HFFc6 (cell line): ENCODE data around the gene SYT2. TPM values are rescaled to one million over a fixed set of nuclear protein-coding genes. Genes with fewer than 3 reads are reported as not detected.
"Not testable (repeated sequence)": the region's sequence is repeated elsewhere in the genome, so short reads cannot be mapped to it uniquely, and the experiment has no call there.

ENCODE experiments used
- DNase-seq: peaks from one replicate; pipeline ENCODE4 v3.0.0-alpha.2; 2018
- H3K27ac Mint-ChIP-seq: 2 replicates; pipeline ENCODE4 v1.8.0; 2020; ENCODE audit warnings: mild to moderate bottlenecking, mixed read lengths
- H3K27me3 Mint-ChIP-seq: 2 replicates; pipeline ENCODE4 v1.8.0; 2021; ENCODE audit warnings: mild to moderate bottlenecking, moderate library complexity, mixed read lengths; ENCODE audit not compliant: insufficient read depth
- H3K36me3 Mint-ChIP-seq: 2 replicates; pipeline ENCODE4 v1.8.0; 2021; ENCODE audit warnings: low read depth, mixed read lengths
- H3K4me1 Mint-ChIP-seq: 2 replicates; pipeline ENCODE4 v1.8.0; 2020; ENCODE audit warnings: low read depth, mixed read lengths
- H3K4me3 Mint-ChIP-seq: 2 replicates; pipeline ENCODE4 v1.8.0; 2020; ENCODE audit warnings: mild to moderate bottlenecking, moderate library complexity, mixed read lengths
- H3K9me3 Mint-ChIP-seq: 2 replicates; pipeline ENCODE4 v1.8.0; 2020; ENCODE audit warnings: mild to moderate bottlenecking, mixed read lengths
- total RNA-seq, 6 experiments: library from RNA; stranded (reverse); fragmentation: NEBNext Ultra II Directional; extraction: Animal tissue kit (Norgen Biotek cat#: 25700); gene quantifications; 2 replicates in 1 of 6; 3 replicates in 5 of 6; pipeline ENCODE4 v1.2.3, GENCODE V29; 2021
- TF ChIP-seq, protein P1 (sequence below): fragments of 200-600 bp; sonication (generic); IDR thresholded peaks from 2 replicates; pipeline ENCODE4 v1.5.0; 2021; ENCODE audit warnings: antibody characterized with exemption, mild to moderate bottlenecking

SYT2 gene
- total RNA-seq, 6 experiments from 2014 or later: 0.03 TPM; not detected in 5

DNA sequence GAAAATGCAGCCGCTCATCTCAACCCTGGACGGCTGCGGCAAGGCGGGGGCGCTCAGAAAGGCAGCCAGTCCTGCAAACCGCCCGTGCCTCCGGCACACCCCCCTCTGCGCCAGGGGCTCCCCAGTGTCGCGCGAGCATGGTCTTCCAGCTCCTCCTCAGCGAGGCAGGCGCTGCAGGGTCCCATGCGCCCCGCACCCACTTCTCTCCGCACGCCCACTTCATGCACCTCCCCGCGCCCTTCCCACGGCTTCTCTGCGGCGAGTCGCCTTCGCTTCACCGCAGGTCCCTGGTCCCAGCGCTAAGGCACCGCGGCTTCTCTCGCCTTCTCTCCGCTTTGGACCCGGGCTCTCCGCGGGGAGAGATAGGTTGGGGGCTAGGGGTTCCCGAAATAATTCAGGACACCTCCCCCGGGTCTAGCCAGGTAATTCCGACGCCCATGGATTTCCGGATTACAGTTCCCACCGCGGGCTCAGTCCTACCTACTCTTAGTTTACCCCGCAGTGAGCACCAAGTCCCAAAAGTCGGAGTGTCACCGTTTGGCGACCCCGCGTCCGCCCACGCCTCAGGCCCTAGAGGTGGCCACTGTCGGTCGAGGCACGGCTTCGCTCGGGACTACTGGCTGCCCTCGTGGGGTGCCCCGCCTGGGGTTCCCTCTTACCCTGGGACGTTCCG, 67.5 kb downstream of the SYT2 start:
- Mint-ChIP-seq H3K4me3 (no peak overlapping the region), H3K4me1 (peaks cover 31% of the 10 kb centered on the region), H3K27me3 (peaks cover 71% of the 10 kb centered on the region), H3K27ac (no peak overlapping the region), H3K9me3 (no peaks in the 10 kb centered on the region), H3K36me3 (no peaks in the 10 kb centered on the region)
- TF ChIP-seq, protein P1, sequence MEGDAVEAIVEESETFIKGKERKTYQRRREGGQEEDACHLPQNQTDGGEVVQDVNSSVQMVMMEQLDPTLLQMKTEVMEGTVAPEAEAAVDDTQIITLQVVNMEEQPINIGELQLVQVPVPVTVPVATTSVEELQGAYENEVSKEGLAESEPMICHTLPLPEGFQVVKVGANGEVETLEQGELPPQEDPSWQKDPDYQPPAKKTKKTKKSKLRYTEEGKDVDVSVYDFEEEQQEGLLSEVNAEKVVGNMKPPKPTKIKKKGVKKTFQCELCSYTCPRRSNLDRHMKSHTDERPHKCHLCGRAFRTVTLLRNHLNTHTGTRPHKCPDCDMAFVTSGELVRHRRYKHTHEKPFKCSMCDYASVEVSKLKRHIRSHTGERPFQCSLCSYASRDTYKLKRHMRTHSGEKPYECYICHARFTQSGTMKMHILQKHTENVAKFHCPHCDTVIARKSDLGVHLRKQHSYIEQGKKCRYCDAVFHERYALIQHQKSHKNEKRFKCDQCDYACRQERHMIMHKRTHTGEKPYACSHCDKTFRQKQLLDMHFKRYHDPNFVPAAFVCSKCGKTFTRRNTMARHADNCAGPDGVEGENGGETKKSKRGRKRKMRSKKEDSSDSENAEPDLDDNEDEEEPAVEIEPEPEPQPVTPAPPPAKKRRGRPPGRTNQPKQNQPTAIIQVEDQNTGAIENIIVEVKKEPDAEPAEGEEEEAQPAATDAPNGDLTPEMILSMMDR: no peak
- no peak for DNase-seq

GRCh38 chr1:202642212-202642611, 68.0 kb downstream of the SYT2 start:
- peaks cover 31% of the 10 kb centered on the region for H3K4me1 Mint-ChIP-seq
- H3K36me3 Mint-ChIP-seq: no peaks in the 10 kb centered on the region
- peaks cover 75% of the 10 kb centered on the region for H3K27me3 Mint-ChIP-seq
- TF ChIP-seq, protein P1: no peak
- no peak for DNase-seq
- no peak overlapping the region for H3K4me3 Mint-ChIP-seq
- H3K27ac Mint-ChIP-seq: no peak overlapping the region
- no peaks in the 10 kb centered on the region for H3K9me3 Mint-ChIP-seq

- H3K4me3 Mint-ChIP-seq: peak overlapping the region; percentile 45
- H3K4me1 Mint-ChIP-seq: peaks cover 31% of the 10 kb centered on the region
- H3K36me3 Mint-ChIP-seq: no peaks in the 10 kb centered on the region
- peak; percentile 91 for DNase-seq
- TF ChIP-seq, protein P1: no peak
- peak overlapping the region; percentile 22 for H3K27ac Mint-ChIP-seq
- no peaks in the 10 kb centered on the region for H3K9me3 Mint-ChIP-seq
- H3K27me3 Mint-ChIP-seq: peaks cover 67% of the 10 kb centered on the region
Measured at GRCh38 chr1:202639500-202639899, 70.8 kb downstream of the SYT2 start.

DNA sequence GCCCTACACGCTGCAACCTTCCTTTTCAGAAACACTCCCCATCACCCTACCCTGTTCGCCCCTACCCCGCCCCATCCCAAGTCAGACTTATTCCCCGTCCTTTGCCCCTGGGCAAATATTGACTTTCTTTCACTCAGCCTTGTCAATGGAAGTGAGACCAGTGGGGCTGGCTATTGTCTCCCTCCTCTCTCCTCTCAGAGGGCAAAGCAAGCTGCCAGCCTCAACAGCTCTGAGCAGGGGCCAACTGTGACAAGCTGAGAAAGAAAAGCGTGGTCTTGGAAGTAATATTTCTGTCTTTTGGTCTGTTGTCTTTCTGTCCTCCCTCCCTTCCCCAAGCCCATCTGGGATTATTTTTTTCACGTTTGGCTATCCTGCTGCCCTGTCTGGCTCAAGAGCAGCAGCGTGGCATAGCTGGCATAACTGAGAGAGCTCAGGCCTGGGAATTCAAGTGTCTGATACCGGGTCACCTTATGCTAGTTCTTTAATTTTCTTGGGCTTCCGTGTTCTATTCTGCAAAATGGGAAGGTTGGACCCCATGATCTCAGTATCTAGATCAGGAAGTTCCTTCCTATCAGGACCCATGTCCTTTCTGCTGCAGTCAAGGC, 71.5 kb downstream of the SYT2 start:
- Mint-ChIP-seq H3K27me3 (peaks cover 61% of the 10 kb centered on the region), H3K4me3 (peak overlapping the region; percentile 45), H3K4me1 (peaks cover 31% of the 10 kb centered on the region)
- not testable (repeated sequence) for DNase-seq, H3K36me3 Mint-ChIP-seq, H3K27ac Mint-ChIP-seq, H3K9me3 Mint-ChIP-seq

GRCh38 chr1:202638019-202638700, 72.1 kb downstream of the SYT2 start:
- DNase-seq: no peak
- Mint-ChIP-seq H3K27ac (no peak overlapping the region), H3K36me3 (no peaks in the 10 kb centered on the region), H3K4me3 (no peak overlapping the region), H3K9me3 (no peaks in the 10 kb centered on the region), H3K27me3 (peaks cover 62% of the 10 kb centered on the region), H3K4me1 (peaks cover 31% of the 10 kb centered on the region)
- TF ChIP-seq, protein P1: no peak

DNA sequence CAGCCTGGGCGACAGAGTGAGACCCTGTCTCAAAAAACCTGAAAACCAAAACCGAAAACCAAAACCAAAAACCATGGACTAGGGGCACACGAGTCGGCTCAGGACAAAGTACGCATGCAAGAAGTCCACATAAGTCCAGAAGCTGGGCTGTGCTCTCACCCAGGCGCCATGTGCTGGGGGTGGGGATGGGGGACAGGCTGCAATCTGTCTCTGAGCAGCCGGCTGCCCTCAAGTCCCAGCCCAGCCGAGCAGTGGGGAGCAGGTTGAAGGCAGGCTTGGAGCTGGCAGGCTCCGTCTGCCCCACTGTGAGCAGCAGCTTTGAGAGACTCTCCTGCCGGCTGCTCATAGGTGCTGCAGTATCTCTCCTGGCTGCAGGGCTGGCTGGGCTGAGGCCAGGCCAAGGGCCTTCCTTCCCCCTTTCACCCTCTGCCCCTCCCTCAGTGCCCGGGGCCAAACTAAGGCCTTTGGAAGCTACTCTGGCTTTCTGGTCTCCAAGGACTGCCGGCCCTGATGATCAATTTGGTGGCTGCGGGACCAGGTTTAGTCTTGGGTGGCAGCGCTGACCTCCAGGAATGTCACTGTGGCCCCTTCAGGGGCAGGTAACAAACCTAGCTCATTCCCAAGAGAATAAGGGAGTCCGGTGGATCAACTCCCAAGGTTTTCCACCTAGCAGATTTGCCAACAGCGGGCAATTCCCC, 72.8 kb downstream of the SYT2 start:
- Mint-ChIP-seq H3K27me3 (peaks cover 59% of the 10 kb centered on the region), H3K4me1 (peaks cover 31% of the 10 kb centered on the region)
- H3K36me3 Mint-ChIP-seq, H3K4me3 Mint-ChIP-seq, H3K9me3 Mint-ChIP-seq, H3K27ac Mint-ChIP-seq, DNase-seq: not testable (repeated sequence)

DNA sequence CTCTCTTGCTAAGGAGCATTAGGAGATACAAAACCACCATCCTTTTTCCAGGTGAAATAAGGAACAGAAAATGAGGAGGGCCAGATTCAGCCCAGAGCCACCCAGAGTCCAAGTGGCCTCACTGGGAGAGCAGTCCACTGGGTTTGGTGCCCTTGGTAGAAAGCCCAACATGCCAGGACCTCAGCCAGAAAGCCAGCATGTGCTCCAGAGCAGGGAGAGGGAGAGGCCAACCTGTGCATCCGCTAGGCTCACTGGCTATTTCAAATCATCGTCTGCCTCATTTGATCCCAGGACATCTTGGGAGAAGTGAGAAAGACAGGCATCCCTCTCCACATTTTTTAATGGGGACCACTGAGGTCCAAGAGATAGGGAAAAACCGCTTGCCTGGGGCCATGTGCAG, 74.1 kb downstream of the SYT2 start:
- H3K9me3 Mint-ChIP-seq, H3K36me3 Mint-ChIP-seq, H3K4me3 Mint-ChIP-seq, H3K27ac Mint-ChIP-seq, DNase-seq: not testable (repeated sequence)
- Mint-ChIP-seq H3K4me1 (peaks cover 31% of the 10 kb centered on the region), H3K27me3 (peaks cover 62% of the 10 kb centered on the region)
